ENCODE data around the gene TGIF2. TPM values are rescaled to one million over a fixed set of nuclear protein-coding genes. Genes with fewer than 3 reads are reported as not detected.

Gene TGIF2
- 10.1 TPM for total RNA-seq (ENCODE audit: unreplicated experiment)
- long read RNA-seq, partial matches to known transcripts, result 0 of 2 reads
- long read RNA-seq, other reads (novel, unspliced or antisense), result 0 of 2 reads

DNA sequence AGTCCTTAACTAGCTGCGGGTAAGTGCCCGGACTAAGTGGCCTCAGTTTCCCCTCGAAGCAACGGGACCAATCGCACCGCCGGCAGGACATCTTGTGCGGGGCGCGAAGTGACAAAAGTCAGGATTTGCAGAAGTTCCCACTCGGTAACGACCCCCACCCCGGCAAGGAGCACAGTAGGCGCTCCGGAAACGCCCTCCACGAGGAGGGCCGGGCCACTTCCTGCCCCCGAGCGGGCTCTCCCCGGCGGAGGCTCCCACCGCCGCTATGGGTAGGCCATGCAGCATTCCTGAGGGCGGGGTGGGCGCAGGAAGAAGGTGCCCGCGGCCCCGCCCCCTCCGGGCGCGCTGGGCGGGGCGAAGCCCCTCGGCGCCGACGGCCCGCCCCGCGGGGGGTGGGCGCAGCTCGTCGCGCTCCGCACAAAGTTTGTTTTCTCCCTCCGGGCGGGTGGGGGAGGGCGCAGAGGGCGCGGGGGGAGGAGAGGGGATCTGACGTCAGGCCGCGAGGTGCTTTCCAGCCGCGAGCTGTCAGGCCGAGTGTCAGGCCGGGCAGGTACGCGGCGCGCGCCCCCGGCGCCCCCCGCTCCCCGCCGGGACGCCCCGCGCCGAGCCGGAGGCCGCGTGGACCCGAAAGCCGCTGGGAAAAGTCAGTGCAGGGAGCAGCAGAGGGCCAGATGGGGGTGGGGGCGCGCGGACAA, at the start of gene TGIF2:
Gene TGIF2 (plus strand): TSS at position 495 of the 695 bp plus-strand sequence. CDS start 5,178 bp downstream, outside the sequence.
- H3K9me3 Mint-ChIP-seq (ENCODE audit: unreplicated experiment), result peaks cover 3% of the 10 kb centered on the region
- no peaks in the 10 kb centered on the region for H3K36me3 Mint-ChIP-seq (ENCODE audit: unreplicated experiment)
- peak; percentile 79 for DNase-seq
- no peak for TF ChIP-seq CTCF (IDR thresholded peaks at IDR 0.05; ENCODE audit: partially characterized antibody, unreplicated experiment)
- H3K4me1 Mint-ChIP-seq (ENCODE audit: low read depth, unreplicated experiment), result peaks cover 5% of the 10 kb centered on the region
- H3K4me3 Mint-ChIP-seq (ENCODE audit: unreplicated experiment), result peak within 1 kb of the TSS; percentile 67
- H3K27ac Mint-ChIP-seq (ENCODE audit: unreplicated experiment), result no peak within 1 kb of the TSS
- H3K27me3 Mint-ChIP-seq (ENCODE audit: unreplicated experiment), result peaks cover 16% of the 10 kb centered on the region

GRCh38 chr20:36525620-36526365, 47.6 kb upstream of the TGIF2 start:
- Mint-ChIP-seq H3K27ac (ENCODE audit: unreplicated experiment) (no peak overlapping the region), H3K4me3 (ENCODE audit: unreplicated experiment) (no peak overlapping the region), H3K36me3 (ENCODE audit: unreplicated experiment) (no peaks in the 10 kb centered on the region), H3K27me3 (ENCODE audit: unreplicated experiment) (peaks cover 9% of the 10 kb centered on the region), H3K9me3 (ENCODE audit: unreplicated experiment) (peaks cover 6% of the 10 kb centered on the region), H3K4me1 (ENCODE audit: low read depth, unreplicated experiment) (peaks cover 8% of the 10 kb centered on the region)
- DNase-seq, result no peak
- TF ChIP-seq CTCF (IDR thresholded peaks at IDR 0.05; ENCODE audit: partially characterized antibody, unreplicated experiment), result no peak

- H3K27me3 Mint-ChIP-seq (ENCODE audit: unreplicated experiment), result peaks cover 9% of the 10 kb centered on the region
- no peak for TF ChIP-seq CTCF (IDR thresholded peaks at IDR 0.05; ENCODE audit: partially characterized antibody, unreplicated experiment)
- H3K4me1 Mint-ChIP-seq (ENCODE audit: low read depth, unreplicated experiment), result peaks cover 8% of the 10 kb centered on the region
- no peak for DNase-seq
- peaks cover 6% of the 10 kb centered on the region for H3K9me3 Mint-ChIP-seq (ENCODE audit: unreplicated experiment)
- H3K36me3 Mint-ChIP-seq (ENCODE audit: unreplicated experiment), result no peaks in the 10 kb centered on the region
- H3K27ac Mint-ChIP-seq (ENCODE audit: unreplicated experiment), result no peak overlapping the region
- H3K4me3 Mint-ChIP-seq (ENCODE audit: unreplicated experiment), result no peak overlapping the region
These were observed 46.8 kb upstream of the TGIF2 start for GRCh38 chr20:36526521-36527011.

DNA sequence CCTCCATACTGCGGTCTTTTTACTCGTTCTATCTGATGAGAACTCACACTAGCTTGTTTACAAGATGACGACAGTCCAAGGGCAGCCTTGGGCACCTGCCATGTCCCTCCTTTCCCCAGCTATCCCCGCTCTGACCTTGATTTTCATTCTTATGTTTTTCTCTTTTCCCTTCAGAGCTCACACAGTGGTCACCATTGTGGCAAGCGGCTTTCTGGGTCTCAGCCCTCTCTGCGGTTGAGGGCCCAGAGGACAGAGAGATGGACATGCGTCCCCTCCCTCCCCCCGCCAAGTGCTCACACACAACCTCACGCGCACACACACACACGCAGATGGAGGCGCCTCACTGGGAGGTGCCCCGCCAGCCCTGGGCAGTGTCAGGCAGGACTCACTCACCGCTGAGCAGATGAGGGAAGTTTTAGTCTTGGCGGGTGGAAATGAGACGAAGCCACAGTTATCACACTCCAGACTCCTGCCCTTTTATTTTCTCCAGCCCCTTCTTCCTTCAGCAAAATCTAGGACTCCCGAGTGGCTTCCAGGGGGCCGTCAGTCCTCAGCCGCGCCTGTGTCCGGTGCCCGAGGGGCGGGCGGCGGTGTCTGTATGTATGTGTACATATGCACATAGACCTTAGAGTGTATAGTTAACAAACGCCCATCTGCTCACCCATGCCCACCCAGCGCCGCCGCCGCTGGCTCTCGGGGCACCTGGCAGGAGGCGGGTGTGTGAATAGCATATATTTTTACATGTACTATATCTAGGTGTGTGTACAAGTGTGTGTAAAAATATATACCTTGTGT, 45.9 kb upstream of the TGIF2 start:
- Mint-ChIP-seq H3K4me3 (ENCODE audit: unreplicated experiment) (no peak overlapping the region), H3K27me3 (ENCODE audit: unreplicated experiment) (peaks cover 9% of the 10 kb centered on the region), H3K4me1 (ENCODE audit: low read depth, unreplicated experiment) (peaks cover 8% of the 10 kb centered on the region), H3K36me3 (ENCODE audit: unreplicated experiment) (no peaks in the 10 kb centered on the region), H3K27ac (ENCODE audit: unreplicated experiment) (peak overlapping the region; percentile 62), H3K9me3 (ENCODE audit: unreplicated experiment) (peaks cover 6% of the 10 kb centered on the region)
- TF ChIP-seq CTCF (IDR thresholded peaks at IDR 0.05; ENCODE audit: partially characterized antibody, unreplicated experiment), result no peak
- no peak for DNase-seq

Measured in glutamatergic neuron (in vitro differentiated cells).